ENCODE measurements around the gene ZNF341.

DNA sequence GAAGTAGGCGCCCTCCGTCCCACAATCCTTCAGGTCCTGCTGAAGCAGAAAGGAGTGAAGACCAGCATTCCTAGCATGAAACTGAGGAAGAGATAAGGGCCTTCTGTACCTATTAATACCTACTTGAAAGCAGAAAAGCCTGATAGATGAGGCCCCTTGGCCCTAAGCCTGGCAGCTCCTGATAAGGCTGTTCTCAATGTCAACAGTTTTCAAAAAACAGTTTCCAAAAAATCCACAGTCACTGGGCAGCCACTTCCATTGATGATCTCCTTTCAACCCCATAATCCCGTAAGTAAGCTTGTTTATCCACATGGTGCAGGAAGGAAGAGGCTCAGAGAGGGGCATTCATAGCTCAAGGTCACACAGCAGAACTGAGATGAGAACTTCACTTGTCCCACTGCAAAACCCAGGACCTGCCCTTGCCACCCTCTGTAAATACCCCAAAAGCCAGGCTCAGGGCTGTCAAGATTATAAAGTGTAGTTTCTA lies 42.8 kb upstream of the ZNF341 start:
- TF ChIP-seq CTCF (IDR thresholded peaks at IDR 0.05): no peak
- TF ChIP-seq TCF7L2 (IDR thresholded peaks at IDR 0.05; ENCODE audit: low read depth, low read length): no peak
- no peak for TF ChIP-seq REST (IDR thresholded peaks at IDR 0.05; ENCODE audit: insufficient read depth in 1 of 2, low read depth in 2 of 2, low read length in 1 of 2)
- no peak for TF ChIP-seq POLR2AphosphoS5 (IDR thresholded peaks at IDR 0.05; ENCODE audit: low read depth, low read length)
